Measurements from ENCODE around the gene NSUN2. TPM values are rescaled to one million over a fixed set of nuclear protein-coding genes. Genes with fewer than 3 reads are reported as not detected.

NSUN2 gene
- total RNA-seq, 1 donor from 2014 or later, result 43.0 TPM

DNA sequence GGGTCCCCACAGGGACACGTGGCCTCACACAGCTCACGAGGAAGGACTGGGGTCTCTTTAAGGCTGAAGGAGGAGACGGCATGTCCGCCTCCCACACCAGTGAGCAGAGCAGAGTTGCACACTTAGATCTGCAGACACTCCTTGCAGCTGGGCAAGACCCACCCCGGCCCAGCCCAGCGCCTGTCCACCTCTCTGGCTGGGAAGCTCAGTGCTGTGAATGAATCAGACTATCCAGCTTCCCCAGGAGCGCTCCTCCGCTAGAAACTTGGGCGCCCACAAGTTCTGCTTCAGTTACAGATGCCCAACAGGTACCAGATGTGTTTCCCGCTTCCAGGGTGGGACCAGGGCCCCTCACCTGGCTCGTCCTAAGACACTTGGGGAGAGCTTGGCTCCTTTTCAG lies 78.9 kb downstream of the NSUN2 start:
- no peak for ATAC-seq

DNA sequence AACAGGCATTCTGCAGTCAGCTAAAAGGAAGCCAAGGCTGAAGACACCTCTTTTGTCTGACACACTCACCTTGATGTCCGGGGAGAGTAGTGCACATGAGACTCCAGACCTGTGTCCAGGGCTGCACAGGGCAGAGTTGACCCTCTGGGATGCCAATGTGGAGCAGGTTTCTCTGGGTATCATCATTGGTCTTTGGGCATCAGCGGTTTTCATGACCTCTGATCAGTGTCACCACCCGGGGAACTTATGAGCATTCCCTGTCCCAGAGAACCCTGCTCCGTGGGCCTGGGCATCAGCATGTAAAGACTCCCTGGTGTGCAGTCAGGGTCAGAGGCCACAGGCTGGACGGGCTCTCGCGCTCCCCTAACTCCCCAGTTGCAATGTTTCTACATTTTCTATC lies 80.2 kb downstream of the NSUN2 start:
- ATAC-seq, result no peak

DNA sequence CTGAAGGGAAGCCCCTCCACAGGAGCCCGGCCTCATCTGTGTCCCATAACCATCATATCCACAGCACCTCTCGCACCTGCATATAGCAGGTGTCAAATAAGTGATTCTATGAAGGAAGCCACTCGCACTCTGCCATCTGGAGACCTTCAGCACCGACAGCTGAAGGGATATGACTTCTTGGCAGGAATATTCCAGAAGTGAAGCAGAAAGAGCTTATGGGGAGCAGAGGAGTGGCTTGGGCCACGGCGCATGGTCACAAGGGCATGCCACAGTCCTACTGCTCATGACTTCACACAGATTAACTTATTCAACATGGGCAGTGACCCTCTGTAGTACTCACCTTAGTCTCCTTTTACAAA lies 80.9 kb downstream of the NSUN2 start:
- no peak for ATAC-seq

DNA sequence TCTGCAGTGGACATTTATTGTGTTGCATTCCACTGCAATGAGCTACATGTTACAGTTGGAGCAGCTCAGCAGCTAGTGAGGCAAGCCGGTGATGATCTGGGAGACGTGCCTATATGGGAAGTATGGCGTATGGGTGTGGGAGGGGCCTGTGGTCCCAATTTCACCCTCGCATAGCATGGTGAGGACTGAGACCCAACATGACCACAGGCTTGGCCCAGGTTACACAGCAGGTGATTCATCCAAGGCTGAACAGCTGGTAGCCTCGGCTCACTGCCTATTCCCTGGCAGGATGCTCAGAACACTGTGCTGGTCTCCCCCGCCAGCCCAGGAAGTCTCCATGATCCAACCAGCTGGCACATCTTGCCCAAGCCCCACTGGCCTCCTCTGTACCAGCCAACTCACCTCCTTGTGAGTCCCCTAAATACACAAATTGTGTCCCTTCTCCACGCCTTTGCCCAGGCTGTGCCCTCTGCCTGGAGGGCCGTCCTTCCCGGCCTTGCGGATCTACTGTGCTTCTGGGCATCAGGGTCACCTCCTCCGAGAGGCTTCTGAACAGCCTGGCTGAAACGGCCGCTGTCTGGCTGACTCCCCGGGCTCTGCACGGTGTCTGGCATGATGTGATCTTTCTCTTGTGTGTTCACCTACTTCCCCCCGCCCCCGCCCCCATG lies 81.4 kb downstream of the NSUN2 start:
- ATAC-seq, result no peak

DNA sequence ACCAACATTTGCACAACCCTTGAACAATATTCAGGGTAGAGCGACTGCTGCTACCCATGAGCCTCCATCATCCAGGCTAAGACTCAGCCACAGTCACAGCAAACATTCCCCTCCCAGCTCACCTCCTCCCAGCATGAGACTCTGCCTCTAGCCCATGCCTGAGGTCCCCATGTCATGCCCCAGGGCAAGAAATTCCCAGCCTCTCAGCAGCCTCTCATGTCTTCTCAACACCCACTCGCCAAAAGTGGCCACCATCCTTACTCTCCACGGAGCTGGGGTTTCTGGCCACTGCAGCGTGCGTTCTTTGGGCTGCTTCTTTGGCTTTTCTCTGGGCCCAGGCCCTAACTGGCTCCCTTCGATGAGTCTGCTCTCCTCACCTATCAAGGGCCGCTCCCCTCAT lies 82.2 kb downstream of the NSUN2 start:
- ATAC-seq, result no peak

Other genes with a start within 250 kb of the NSUN2 start
- not detected for gene UBE2QL1, start 184.2 kb downstream of the NSUN2 start, total RNA-seq
- 55.7 TPM for gene SRD5A1, start 396 bp upstream of the NSUN2 start, total RNA-seq
- gene TENT4A, start 80.4 kb upstream of the NSUN2 start, total RNA-seq, result 13.0 TPM

Measured in esophagus mucosa (tissue), 1 donor.